ENCODE results near the gene RPRD1B.

GRCh38 chr20:38092915-38093314 is 59.4 kb downstream of the RPRD1B start:
- TF ChIP-seq POLR2A (IDR thresholded peaks at IDR 0.05; ENCODE audit: low read depth, low read length) (no peak), CTCF (IDR thresholded peaks at IDR 0.05; ENCODE audit: extremely low read depth in 1 of 2, insufficient read depth in 1 of 2, low read depth in 1 of 2, low read length in 2 of 2) (no peak), JUN (IDR thresholded peaks at IDR 0.05; ENCODE audit: borderline replicate concordance, insufficient read depth, insufficient read length, low read depth) (no peak), MYC (IDR thresholded peaks at IDR 0.05; ENCODE audit: low read depth, low read length) (no peak), POLR2AphosphoS5 (IDR thresholded peaks at IDR 0.05; ENCODE audit: insufficient read depth, low read depth, low read length) (no peak), EZH2 (IDR thresholded peaks at IDR 0.05; ENCODE audit: borderline replicate concordance, low read depth, low read length, severe bottlenecking) (no peak), FOS (IDR thresholded peaks at IDR 0.05; ENCODE audit: borderline replicate concordance, insufficient read depth, low read length) (no peak), MAX (IDR thresholded peaks at IDR 0.05; ENCODE audit: insufficient read depth, insufficient read length) (no peak)
